Hepatocyte (in vitro differentiated cells): ENCODE data around the gene AP5Z1. TPM values are rescaled to one million over a fixed set of nuclear protein-coding genes. Genes with fewer than 3 reads are reported as not detected.

Source experiments
- DNase-seq: peaks from one replicate; pipeline ENCODE4 v3.0.0-alpha.2; 2016; ENCODE audit warnings: low spot score
- H2AFZ ChIP-seq: fragments of 200-600 bp; sonication (generic); 2 replicates; pipeline ENCODE4 v1.6.0; 2016; ENCODE audit warnings: antibody characterized with exemption, mild to moderate bottlenecking
- H3K27ac ChIP-seq: fragments of 200-600 bp; sonication (generic); 2 replicates; pipeline ENCODE4 v1.5.1; 2016; ENCODE audit warnings: mild to moderate bottlenecking
- H3K27me3 ChIP-seq: fragments of 200-600 bp; sonication (generic); 2 replicates; pipeline ENCODE4 v1.6.1; 2016
- H3K36me3 ChIP-seq: fragments of 200-600 bp; sonication (generic); replicated peaks from 2 replicates; pipeline ENCODE4 v1.5.1; 2016; ENCODE audit warnings: low read depth; ENCODE audit not compliant: insufficient read depth
- H3K4me1 ChIP-seq: fragments of 200-600 bp; sonication (generic); 2 replicates; pipeline ENCODE4 v1.5.1; 2016; ENCODE audit warnings: mild to moderate bottlenecking, moderate library complexity; ENCODE audit not compliant: insufficient read depth
- H3K4me2 ChIP-seq: fragments of 200-600 bp; sonication (generic); 2 replicates; pipeline ENCODE4 v1.6.0; 2016
- H3K4me3 ChIP-seq: fragments of 200-600 bp; sonication (generic); 2 replicates; pipeline ENCODE4 v1.5.1; 2016; ENCODE audit warnings: mild to moderate bottlenecking
- H3K79me2 ChIP-seq: fragments of 200-600 bp; sonication (generic); 2 replicates; pipeline ENCODE4 v1.6.0; 2017; ENCODE audit warnings: mild to moderate bottlenecking
- H3K9me2 ChIP-seq: fragments of 200-600 bp; sonication (generic); replicated peaks from 2 replicates; pipeline ENCODE4 v1.6.0; 2017; ENCODE audit warnings: mild to moderate bottlenecking; ENCODE audit not compliant: insufficient read depth
- H3K9me3 ChIP-seq: fragments of 200-600 bp; sonication (generic); 2 replicates; pipeline ENCODE4 v1.5.1; 2016; ENCODE audit warnings: low read depth, mild to moderate bottlenecking
- H4K20me1 ChIP-seq: fragments of 200-600 bp; sonication (generic); 2 replicates; pipeline ENCODE4 v1.6.0; 2016; ENCODE audit warnings: mild to moderate bottlenecking; ENCODE audit not compliant: insufficient read depth, poor library complexity, severe bottlenecking
- EZH2 ChIP-seq: fragments of 200-600 bp; sonication (generic); IDR thresholded peaks from 2 replicates; pipeline ENCODE4 v1.6.1; 2016; ENCODE audit warnings: antibody characterized with exemption, mild to moderate bottlenecking, borderline replicate concordance
- EZH2phosphoT487 ChIP-seq: fragments of 200-600 bp; sonication (generic); IDR thresholded peaks from one replicate; pipeline ENCODE4 v1.6.1; 2018; ENCODE audit warnings: antibody characterized with exemption, mild to moderate bottlenecking, low read depth, moderate library complexity; ENCODE audit not compliant: unreplicated experiment, severe bottlenecking
- whole genome bisulfite sequencing: methylation state at CpG from one replicate; pipeline ENCODE4 v1.1.6; 2016; ENCODE audit warnings: low lambda C conversion rate; ENCODE audit errors: missing lambda C conversion rate; 5-methylcytosine and 5-hydroxymethylcytosine counted together
- polyA plus RNA-seq: library from polyadenylated mRNA; unstranded; fragments of >200 nt; fragmentation: Nextera tagmentation; extraction: Ambion mirVana; gene quantifications from 2 replicates; pipeline ENCODE4 v1.2.1, GENCODE V29; 2016
- total RNA-seq: library from RNA; depleted of rRNA; stranded (reverse); fragments of >200 nt; gene quantifications from 2 replicates; pipeline ENCODE4 v1.2.3, GENCODE V29; 2014
- TF ChIP-seq, protein P1 (sequence below): fragments of 200-600 bp; sonication (generic); IDR thresholded peaks from 2 replicates; pipeline ENCODE4 v1.5.1; 2016; ENCODE audit warnings: antibody characterized with exemption, mild to moderate bottlenecking; ENCODE audit not compliant: poor library complexity

The AP5Z1 gene
- total and polyA plus RNA-seq, 2 experiments from 2014 or later: 33.9 to 60.3 TPM

DNA sequence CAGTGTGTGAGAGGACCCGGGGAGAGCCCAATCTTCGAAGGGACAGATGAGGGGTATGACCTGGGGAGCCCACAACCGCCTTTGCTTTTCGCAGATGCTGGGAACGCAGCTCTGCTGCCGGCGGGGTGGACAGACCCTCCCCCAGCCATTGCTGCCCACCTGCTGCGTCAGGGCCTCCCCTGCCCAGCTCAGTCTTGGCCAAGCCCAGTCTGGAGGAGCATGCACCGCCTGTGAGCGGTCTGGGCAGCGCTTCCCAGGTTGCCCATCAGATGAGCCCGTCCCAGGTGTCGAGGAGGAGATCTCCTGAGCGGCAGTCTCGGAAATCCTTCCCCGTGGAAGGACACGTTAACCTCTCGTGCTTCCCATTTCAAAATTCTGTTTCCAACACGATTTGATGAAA lies 17.3 kb upstream of the AP5Z1 start:
- Histone ChIP-seq H3K79me2 (peaks cover 12% of the 10 kb centered on the region), H2AFZ (no peak overlapping the region), H3K27ac (no peak overlapping the region), H4K20me1 (no peaks in the 10 kb centered on the region), H3K36me3 (no peaks in the 10 kb centered on the region), H3K4me1 (no peaks in the 10 kb centered on the region), H3K9me3 (no peaks in the 10 kb centered on the region), H3K27me3 (no peaks in the 10 kb centered on the region), H3K4me3 (no peak overlapping the region), H3K4me2 (no peak overlapping the region), H3K9me2 (no peaks in the 10 kb centered on the region)
- no peak for TF ChIP-seq EZH2phosphoT487
- no peak for DNase-seq
- WGBS: 98% methylated on average over 19 of the region's 19 CpGs

GRCh38 chr7:4758791-4759190 lies 16.6 kb upstream of the AP5Z1 start:
- no peaks in the 10 kb centered on the region for H3K36me3 ChIP-seq
- no peaks in the 10 kb centered on the region for H3K9me2 ChIP-seq

DNA sequence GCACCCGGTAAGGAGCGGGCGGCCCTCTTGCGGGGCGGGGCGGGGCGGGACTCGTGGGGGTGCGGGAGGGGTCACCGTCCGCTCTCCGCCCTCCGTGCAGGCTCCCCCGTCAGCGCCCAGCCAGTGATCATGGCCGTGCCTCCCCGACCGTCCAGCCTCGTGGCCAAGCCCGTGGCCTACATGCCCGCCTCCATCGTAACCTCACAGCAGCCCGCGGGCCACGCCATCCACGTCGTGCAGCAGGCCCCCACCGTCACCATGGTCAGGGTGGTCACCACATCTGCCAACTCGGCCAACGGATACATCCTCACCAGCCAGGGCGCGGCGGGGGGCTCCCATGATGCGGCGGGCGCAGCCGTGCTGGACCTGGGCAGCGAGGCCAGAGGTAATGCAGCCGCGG lies 16.2 kb upstream of the AP5Z1 start:
- 99% methylated on average over 26 of the region's 40 CpGs for WGBS
- Histone ChIP-seq H3K79me2 (peaks cover 2% of the 10 kb centered on the region), H4K20me1 (no peaks in the 10 kb centered on the region), H3K9me3 (no peaks in the 10 kb centered on the region), H3K4me1 (no peaks in the 10 kb centered on the region), H3K36me3 (no peaks in the 10 kb centered on the region), H3K4me3 (no peak overlapping the region), H3K9me2 (no peaks in the 10 kb centered on the region), H3K4me2 (no peak overlapping the region), H3K27me3 (no peaks in the 10 kb centered on the region), H3K27ac (no peak overlapping the region), H2AFZ (no peak overlapping the region)
- DNase-seq: no peak
- TF ChIP-seq EZH2phosphoT487 (no peak), EZH2 (no peak)
- TF ChIP-seq, protein P1, sequence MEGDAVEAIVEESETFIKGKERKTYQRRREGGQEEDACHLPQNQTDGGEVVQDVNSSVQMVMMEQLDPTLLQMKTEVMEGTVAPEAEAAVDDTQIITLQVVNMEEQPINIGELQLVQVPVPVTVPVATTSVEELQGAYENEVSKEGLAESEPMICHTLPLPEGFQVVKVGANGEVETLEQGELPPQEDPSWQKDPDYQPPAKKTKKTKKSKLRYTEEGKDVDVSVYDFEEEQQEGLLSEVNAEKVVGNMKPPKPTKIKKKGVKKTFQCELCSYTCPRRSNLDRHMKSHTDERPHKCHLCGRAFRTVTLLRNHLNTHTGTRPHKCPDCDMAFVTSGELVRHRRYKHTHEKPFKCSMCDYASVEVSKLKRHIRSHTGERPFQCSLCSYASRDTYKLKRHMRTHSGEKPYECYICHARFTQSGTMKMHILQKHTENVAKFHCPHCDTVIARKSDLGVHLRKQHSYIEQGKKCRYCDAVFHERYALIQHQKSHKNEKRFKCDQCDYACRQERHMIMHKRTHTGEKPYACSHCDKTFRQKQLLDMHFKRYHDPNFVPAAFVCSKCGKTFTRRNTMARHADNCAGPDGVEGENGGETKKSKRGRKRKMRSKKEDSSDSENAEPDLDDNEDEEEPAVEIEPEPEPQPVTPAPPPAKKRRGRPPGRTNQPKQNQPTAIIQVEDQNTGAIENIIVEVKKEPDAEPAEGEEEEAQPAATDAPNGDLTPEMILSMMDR: no peak

More at GRCh38 chr7:4758791-4759190, 16.6 kb upstream of the AP5Z1 start:
- Histone ChIP-seq H3K4me1 (no peaks in the 10 kb centered on the region), H3K27ac (no peak overlapping the region), H4K20me1 (no peaks in the 10 kb centered on the region), H3K27me3 (no peaks in the 10 kb centered on the region), H2AFZ (no peak overlapping the region), H3K9me3 (no peaks in the 10 kb centered on the region), H3K79me2 (peaks cover 5% of the 10 kb centered on the region), H3K4me2 (no peak overlapping the region), H3K4me3 (no peak overlapping the region)
- TF ChIP-seq EZH2phosphoT487 (no peak), EZH2 (no peak)
- TF ChIP-seq, protein P1: no peak
- 97% methylated on average over 29 of the region's 29 CpGs for WGBS
- DNase-seq: no peak

DNA sequence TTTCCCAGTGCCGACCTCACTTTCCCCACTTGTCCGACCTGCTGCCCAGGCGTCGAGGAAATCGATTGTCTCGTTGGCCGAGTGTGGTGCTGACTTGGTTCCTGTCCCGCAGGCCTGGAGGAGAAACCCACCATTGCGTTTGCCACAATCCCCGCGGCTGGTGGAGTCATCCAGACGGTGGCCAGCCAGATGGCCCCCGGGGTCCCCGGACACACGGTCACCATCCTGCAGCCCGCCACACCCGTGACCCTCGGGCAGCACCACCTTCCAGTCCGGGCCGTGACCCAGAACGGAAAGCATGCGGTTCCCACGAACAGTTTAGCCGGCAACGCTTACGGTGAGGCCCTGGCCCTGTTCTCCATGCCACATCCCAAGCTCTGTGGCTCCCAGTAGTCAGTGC lies 14.5 kb upstream of the AP5Z1 start:
- no peak overlapping the region for H3K4me2 ChIP-seq
- no peak overlapping the region for H3K4me3 ChIP-seq
- H3K4me1 ChIP-seq: no peaks in the 10 kb centered on the region
- TF ChIP-seq, protein P1: no peak
- TF ChIP-seq EZH2 (no peak), EZH2phosphoT487 (no peak)
- no peak overlapping the region for H2AFZ ChIP-seq
- no peaks in the 10 kb centered on the region for H4K20me1 ChIP-seq
- 98% methylated on average over 26 of the region's 26 CpGs for WGBS
- H3K27ac ChIP-seq: no peak overlapping the region
- H3K9me2 ChIP-seq: no peaks in the 10 kb centered on the region
- no peak for DNase-seq
- H3K27me3 ChIP-seq: no peaks in the 10 kb centered on the region
- H3K79me2 ChIP-seq: no peaks in the 10 kb centered on the region
- H3K9me3 ChIP-seq: no peaks in the 10 kb centered on the region
- no peaks in the 10 kb centered on the region for H3K36me3 ChIP-seq
